Erythroblast (primary cell): ENCODE measurements around the gene CHP1.
A peak's percentile ranks its signal among the peaks of the same experiment; 100 is the strongest.

Experiments used
- GATA1 ChIP-seq: IDR thresholded peaks from 2 replicates; pipeline ENCODE4 v1.6.1; 2011; ENCODE audit warnings: low read depth, mild to moderate bottlenecking, control low read depth, low read length, moderate library complexity
- POLR2A ChIP-seq: IDR thresholded peaks from 2 replicates; pipeline ENCODE4 v1.6.1; 2011; ENCODE audit warnings: mild to moderate bottlenecking, low read length

- TF ChIP-seq POLR2A = peak; percentile 97
- TF ChIP-seq GATA1 = no peak
Observed at GRCh38 chr15:41283653-41284426, 52.8 kb downstream of the CHP1 start.
